Activated CD8-positive, alpha-beta memory T cell treated with anti-CD3 and anti-CD28 coated beads, Interleukin-2, amount 50 U/mL, for 24 hours (primary cell): Measurements from ENCODE around the gene CHCHD1.
"Not testable (repeated sequence)": the region's sequence is repeated elsewhere in the genome, so short reads cannot be mapped to it uniquely, and the experiment has no call there.

Source experiments
- DNase-seq: peaks from one replicate; pipeline ENCODE4 v3.0.0-alpha.2; 2020; ENCODE audit errors: extremely low read depth

CHCHD1 gene

GRCh38 chr10:73769396-73769795 lies 12.5 kb upstream of the CHCHD1 start:
- no peak for DNase-seq

GRCh38 chr10:73771722-73772280 lies 10.0 kb upstream of the CHCHD1 start:
- no peak for DNase-seq

- no peak for DNase-seq
Measured at GRCh38 chr10:73772281-73773151, 9.3 kb upstream of the CHCHD1 start.

- no peak for DNase-seq
Measured at GRCh38 chr10:73773152-73773879, 8.5 kb upstream of the CHCHD1 start.

GRCh38 chr10:73774637-73775036 lies 7.2 kb upstream of the CHCHD1 start:
- DNase-seq: no peak

GRCh38 chr10:73779018-73779417 lies 2.8 kb upstream of the CHCHD1 start:
- no peak for DNase-seq

GRCh38 chr10:73779539-73780197 lies 2.2 kb upstream of the CHCHD1 start:
- DNase-seq: no peak

GRCh38 chr10:73780301-73780700 lies 1.5 kb upstream of the CHCHD1 start:
- DNase-seq: no peak

GRCh38 chr10:73780966-73781365 lies 882 bp upstream of the CHCHD1 start:
- DNase-seq: no peak

- no peak for DNase-seq
Measured at GRCh38 chr10:73781548-73781878, 335 bp upstream of the CHCHD1 start.

GRCh38 chr10:73782749-73783085 lies 869 bp downstream of the CHCHD1 start:
- DNase-seq: no peak

GRCh38 chr10:73785211-73785720 lies 3.4 kb downstream of the CHCHD1 start, which contains the start of gene ZSWIM8:
Gene ZSWIM8, plus strand, starts transcription at chr10:73785606. Its CDS starts 273 bp downstream, at chr10:73785879.
- DNase-seq: peak; percentile 66

GRCh38 chr10:73785721-73786511 lies 4.1 kb downstream of the CHCHD1 start:
- no peak for DNase-seq

GRCh38 chr10:73786512-73786885 lies 4.7 kb downstream of the CHCHD1 start:
- no peak for DNase-seq

GRCh38 chr10:73787031-73787800 lies 5.4 kb downstream of the CHCHD1 start:
- not testable (repeated sequence) for DNase-seq

- no peak for DNase-seq
Measured at GRCh38 chr10:73788864-73789658, 7.2 kb downstream of the CHCHD1 start.

- DNase-seq: no peak
Measured at GRCh38 chr10:73789659-73790055, 7.8 kb downstream of the CHCHD1 start.

GRCh38 chr10:73790886-73791625 lies 9.2 kb downstream of the CHCHD1 start:
- DNase-seq: no peak

- no peak for DNase-seq
Measured at GRCh38 chr10:73791871-73792400, 10.1 kb downstream of the CHCHD1 start.
